GM18870 (cell line): ENCODE results near the gene ZNF384.

ENCODE experiments used
- ATAC-seq: cut with Tn5 transposase; IDR thresholded peaks from one replicate; pipeline ENCODE4 v1.9.1; 2021; ENCODE audit warnings: moderate library complexity; ENCODE audit not compliant: unreplicated experiment

The ZNF384 gene

DNA sequence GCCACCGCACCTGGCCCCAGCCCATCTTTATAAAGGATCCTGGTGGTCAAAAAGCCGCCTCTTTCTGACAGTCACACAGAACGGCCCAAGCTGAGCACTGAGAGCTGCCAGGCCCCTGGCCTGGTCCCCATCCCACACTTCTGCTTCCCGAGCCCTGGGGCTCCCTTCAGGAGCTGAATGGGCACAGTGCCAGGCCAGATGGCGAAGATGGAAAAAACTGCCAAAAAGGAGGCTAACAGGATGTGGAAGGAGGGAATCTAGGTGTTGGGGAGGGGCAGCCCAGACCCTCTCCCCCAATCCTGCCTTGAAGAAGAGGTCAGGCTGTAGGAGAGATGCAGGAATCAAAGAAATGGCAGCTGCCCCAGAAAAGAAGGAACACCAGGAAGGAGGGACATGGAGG, 58.4 kb downstream of the ZNF384 start:
- ATAC-seq = no peak

GRCh38 chr12:6627616-6628015, 61.6 kb downstream of the ZNF384 start:
- ATAC-seq = no peak

DNA sequence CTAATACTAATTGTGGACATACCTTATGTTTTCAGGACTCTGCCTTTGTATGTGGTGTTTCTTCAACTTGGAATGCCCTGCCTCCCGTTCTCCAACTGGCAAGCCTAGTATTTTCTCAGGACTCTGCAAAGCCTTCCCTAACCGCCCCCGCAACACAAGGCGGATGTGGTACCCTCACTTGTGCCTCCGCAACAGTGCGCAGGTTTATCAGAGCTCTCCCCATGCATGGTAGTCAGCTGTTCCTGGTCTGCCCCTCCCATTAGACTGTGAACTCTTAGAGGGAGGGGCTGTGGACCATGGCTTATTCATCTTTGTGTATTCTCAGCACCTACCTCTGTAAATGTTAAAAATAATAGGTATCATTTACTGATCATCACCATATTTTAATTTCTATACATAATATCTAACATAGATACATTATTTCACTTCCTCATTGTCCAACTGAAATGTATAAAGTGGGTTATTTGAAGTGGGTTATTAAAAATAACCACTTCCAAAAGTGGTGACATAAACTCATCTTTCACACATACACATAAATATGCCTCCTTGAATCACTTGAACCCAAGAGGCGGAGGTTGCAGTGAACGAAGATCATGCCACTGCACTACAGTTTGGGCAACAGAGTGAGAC, 62.4 kb downstream of the ZNF384 start:
- no peak for ATAC-seq

- ATAC-seq = no peak
Observed at GRCh38 chr12:6620885-6621274, 68.3 kb downstream of the ZNF384 start.

DNA sequence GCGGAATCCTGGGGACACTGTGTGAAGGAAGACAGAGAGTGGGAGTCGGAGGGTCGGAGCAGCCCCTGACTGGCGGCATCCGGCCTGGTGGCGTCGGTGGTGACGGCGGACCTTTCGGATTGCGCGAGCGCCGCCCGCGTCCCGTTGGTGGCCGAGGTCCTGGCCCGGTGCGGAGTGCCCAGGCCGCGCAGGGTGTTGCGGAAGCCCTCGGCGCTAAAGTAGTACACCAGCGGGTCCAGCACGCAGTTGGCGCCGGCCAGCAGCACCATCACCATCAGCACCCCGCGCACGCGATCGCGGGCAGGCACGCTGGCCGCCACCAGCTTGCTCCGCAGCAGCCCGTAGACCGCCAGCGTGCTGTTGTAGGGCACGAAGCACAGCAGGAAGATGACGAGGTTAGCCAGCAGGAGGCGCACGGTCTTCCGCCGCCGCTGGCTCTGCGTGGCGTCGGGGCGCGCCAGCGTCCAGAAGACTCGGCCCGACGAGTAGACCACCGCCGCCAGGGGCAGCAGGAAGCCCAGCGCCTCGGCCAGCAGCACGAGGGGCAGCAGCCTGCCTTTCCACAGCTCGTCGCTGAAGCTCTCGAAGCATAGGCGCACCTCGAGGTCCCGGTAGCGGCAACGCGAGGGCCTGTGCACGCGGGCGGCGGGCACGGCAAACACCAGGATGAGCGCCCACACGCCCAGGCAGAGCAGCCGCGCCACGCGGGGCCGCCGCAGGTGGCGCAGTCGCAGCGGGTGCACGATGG, 68.9 kb downstream of the ZNF384 start:
- no peak for ATAC-seq

DNA sequence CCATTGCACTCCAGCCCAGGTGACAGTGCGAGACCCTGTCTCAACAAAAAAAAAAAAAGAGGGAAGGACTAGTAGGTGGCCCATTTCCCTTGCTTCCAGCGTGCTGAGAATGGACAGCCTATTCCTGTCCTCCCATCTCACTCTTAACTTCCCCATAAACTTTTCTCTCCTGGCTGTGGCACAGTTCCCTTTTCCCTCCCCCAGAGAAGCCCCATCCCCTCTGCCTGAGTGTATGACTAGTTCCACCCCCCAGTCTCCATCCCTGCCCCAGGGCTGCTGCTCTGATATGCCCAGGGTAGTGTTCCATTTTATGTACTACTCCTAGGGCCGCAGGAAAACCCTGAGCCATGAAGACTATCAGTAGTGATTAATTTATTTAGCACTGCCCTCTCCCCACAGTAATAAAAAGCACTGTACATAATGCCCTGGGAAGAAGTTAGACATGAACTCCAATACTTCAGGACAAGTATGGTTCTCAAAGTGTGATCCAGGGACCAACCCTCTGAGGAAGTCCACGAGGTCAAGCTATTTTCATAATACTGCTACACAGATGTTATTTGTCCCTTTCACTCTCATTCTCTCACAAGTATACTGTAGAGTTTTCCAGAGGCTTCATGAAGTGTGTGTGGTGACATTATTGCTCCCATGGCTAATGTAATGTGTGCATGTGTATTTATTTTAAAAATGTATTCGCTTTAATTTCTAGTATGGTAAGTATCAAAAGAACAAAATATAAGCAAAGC, 70.5 kb downstream of the ZNF384 start:
- no peak for ATAC-seq
